GM18858 (cell line): ENCODE results near the gene SCFD2.
"Not testable (repeated sequence)": the region's sequence is repeated elsewhere in the genome, so short reads cannot be mapped to it uniquely, and the experiment has no call there.

Source experiments
- ATAC-seq: cut with Tn5 transposase; IDR thresholded peaks from one replicate; pipeline ENCODE4 v1.9.1; 2021; ENCODE audit not compliant: unreplicated experiment

The SCFD2 gene

DNA sequence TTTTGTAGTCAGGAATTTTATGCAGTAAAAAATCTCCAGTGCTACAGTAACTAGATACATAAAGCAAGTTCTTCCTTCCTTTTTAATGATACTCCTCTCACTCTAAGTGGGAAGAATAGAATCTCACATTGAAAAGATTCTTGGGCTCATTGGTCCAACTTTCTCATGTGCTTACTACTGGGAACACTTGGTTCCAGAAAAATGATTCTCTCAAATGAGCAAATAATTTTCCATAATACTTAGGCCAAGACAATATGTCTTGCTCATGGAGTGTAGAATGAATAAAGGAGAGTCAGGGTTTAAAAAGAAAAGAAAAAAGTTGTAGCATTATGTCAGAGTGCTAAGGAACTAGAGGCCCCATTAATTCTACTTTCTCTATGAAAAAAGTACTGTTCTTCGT, 306.0 kb downstream of the SCFD2 start:
- no peak for ATAC-seq

- no peak for ATAC-seq
Observed at GRCh38 chr4:53059256-53059655, 306.6 kb downstream of the SCFD2 start.

DNA sequence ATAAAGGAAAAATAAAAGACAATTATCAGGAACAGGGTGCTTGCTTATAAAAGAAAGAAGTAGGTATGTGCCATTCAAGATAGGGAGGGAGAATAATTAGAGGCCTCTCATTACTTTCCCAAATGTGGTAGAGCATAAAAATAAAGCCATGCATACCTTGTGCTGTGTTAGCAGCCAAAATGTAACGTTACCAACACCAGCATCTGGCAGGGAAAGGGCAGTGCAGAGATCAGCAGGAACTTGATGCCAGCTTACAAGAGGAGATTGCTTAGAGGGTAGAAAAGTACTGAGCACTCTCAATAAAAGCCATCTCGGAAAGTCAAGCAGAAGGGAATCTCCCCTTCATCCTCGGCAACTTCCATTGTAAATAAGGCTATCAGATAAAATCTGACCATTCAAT, 308.2 kb downstream of the SCFD2 start:
- ATAC-seq, result no peak

DNA sequence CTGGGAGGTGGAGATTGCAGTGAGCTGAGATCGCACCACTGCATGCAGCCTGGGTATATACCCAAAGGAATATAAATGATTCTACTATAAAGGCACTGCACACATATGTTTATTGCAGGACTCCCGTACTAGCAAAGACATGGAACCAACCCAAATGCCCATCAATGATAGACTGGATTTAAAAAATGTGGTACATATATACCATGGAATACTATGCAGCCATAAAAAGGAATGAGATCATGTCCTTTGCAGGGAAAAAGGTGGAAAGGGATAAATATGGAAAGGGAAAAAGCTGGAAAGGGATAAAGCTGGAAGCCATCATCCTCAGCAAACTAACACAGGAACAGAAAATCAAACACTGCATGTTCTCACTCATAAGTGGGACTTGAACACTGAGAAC, 308.8 kb downstream of the SCFD2 start:
- ATAC-seq, result not testable (repeated sequence)

- no peak for ATAC-seq
Observed at GRCh38 chr4:53055716-53056403, 310.0 kb downstream of the SCFD2 start.

- ATAC-seq, result no peak
Observed at GRCh38 chr4:53055274-53055673, 310.6 kb downstream of the SCFD2 start.

GRCh38 chr4:53050361-53050774, 315.5 kb downstream of the SCFD2 start:
- no peak for ATAC-seq

DNA sequence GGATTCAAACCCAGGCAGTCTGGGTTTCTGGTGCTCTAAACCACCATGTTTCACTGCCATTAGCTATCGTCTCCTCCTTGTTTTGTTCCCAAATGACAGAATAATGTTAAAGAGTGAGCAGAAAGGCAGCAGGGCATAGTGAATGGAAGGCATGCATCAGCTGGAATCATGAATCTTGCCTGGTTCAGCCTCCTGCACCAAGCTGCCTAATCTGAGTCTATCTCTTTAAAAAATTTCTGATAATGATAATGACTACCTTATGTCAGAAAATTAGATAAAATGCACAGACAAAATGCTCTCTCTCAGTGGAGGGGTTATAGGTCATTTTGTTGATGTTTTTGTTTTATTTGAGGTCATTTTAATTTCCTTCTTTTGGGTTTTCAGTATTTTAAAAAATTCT, 316.3 kb downstream of the SCFD2 start:
- ATAC-seq, result no peak

- no peak for ATAC-seq
Observed at GRCh38 chr4:53044651-53044960, 321.3 kb downstream of the SCFD2 start.

- ATAC-seq, result no peak
Observed at GRCh38 chr4:53043891-53044650, 321.8 kb downstream of the SCFD2 start.

- ATAC-seq, result no peak
Observed at GRCh38 chr4:53043055-53043454, 322.8 kb downstream of the SCFD2 start.

GRCh38 chr4:53040851-53041250, 325.0 kb downstream of the SCFD2 start:
- ATAC-seq, result no peak

- no peak for ATAC-seq
Observed at GRCh38 chr4:53040459-53040815, 325.4 kb downstream of the SCFD2 start.

DNA sequence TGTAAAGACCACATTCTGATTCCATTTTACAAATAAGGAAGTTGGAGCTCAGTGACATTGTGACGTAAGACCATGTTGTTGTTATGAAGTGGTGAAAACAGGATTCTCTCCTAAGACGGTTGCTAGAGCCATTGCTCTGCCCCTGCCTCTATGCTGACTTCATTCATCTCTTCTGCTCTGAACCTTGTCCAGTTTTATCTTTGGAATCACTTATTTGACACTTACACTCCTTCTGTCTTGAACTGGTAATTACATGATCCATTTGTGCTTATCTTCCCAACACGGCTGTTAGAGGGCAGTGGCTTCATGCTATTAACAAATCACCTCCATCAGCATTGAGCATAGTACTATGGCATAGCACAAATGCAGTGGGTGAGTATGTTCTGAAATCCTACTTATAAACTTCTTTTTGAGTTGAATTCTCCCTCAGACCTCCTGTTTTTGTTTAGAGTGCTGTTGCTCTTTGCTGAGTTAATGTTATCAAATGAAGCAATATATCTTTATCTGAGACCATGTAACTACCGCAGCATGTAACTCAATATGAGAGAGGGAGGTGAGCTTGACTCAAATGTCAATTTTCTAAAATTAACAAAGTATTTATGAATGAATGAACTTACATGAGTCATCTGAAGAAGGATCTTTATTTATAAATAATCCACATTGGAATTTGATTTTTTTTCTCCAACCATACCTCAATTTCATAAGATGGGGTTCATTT, 326.0 kb downstream of the SCFD2 start:
- ATAC-seq, result no peak

DNA sequence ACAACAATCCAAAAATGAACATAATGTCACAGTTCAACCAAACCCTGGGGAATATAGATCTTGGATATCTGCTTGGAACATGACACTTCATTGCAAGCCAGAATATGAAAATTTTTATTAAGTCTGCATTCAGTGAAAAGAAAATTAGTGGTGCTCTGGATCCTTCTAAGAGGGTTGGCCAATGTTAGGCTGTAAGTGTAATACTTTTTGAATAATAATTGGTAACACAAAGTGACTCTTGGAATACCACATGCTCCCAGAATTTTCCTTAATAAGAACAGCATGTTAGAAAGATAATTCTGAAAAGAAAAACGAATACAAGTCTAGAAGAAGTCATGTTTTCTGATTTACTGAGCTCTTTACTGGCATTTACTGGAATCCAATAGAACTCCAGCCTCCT, 328.0 kb downstream of the SCFD2 start:
- no peak for ATAC-seq

GRCh38 chr4:53032908-53033307, 333.0 kb downstream of the SCFD2 start:
- not testable (repeated sequence) for ATAC-seq

DNA sequence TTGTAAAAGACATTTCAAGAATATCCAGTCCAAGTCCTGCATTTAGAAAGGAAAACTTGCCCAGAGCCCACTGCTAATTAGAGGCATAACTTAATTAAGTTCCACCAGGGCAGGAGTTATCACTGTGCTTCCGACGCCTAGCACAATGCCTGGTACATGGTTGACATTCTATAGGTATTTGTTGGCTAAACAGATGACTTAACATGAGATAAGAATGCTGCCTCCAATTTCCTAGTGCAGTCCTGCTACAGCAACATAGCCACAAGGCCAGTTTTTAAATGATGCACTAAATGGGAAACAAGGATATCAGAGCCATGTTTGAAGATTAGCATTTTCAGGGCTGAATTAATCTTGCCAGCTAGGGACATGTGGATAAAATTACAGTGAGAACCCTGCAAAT, 339.6 kb downstream of the SCFD2 start:
- no peak for ATAC-seq

GRCh38 chr4:53023677-53024299, 342.1 kb downstream of the SCFD2 start:
- no peak for ATAC-seq

- ATAC-seq, result no peak
Observed at GRCh38 chr4:53022513-53023100, 343.3 kb downstream of the SCFD2 start.

DNA sequence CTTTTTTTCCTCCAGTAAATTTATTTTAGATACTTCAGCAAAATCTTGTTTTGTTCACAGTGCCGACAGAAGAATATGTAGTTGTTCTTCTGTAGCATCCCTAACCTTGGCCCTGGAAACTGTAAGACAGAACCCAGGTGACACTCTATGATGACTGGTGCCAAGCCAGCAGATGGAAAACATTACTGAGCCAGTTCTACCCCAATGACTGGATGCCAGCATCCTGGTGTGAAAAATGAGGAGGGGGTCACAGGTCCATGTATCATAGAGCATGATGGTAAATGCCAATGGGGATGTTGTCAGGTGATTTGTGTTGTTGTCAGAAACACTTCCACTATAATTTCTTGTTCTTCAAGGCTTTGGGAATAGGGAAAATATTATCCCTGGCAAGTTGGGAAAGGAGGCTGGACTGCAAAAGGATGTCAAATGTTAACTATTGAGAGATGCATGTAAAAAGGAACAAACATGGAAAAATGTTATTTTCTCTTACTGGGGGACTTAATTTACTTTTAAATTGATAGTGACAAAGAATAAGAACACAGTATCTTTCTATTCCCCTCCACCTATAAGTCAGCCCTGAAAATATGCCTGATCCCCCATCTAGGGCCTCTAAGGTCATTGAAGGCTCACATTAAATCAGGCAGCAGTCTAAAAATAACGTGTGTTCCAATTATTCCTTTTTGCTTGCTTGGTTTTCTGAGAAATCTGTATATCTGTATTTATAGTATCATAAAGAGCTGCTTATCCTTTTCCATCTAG, 343.9 kb downstream of the SCFD2 start:
- ATAC-seq, result no peak
